ENCODE results near the gene SNX4.

GRCh38 chr3:125460233-125460632, 59.8 kb downstream of the SNX4 start:
- TF ChIP-seq, protein P1, sequence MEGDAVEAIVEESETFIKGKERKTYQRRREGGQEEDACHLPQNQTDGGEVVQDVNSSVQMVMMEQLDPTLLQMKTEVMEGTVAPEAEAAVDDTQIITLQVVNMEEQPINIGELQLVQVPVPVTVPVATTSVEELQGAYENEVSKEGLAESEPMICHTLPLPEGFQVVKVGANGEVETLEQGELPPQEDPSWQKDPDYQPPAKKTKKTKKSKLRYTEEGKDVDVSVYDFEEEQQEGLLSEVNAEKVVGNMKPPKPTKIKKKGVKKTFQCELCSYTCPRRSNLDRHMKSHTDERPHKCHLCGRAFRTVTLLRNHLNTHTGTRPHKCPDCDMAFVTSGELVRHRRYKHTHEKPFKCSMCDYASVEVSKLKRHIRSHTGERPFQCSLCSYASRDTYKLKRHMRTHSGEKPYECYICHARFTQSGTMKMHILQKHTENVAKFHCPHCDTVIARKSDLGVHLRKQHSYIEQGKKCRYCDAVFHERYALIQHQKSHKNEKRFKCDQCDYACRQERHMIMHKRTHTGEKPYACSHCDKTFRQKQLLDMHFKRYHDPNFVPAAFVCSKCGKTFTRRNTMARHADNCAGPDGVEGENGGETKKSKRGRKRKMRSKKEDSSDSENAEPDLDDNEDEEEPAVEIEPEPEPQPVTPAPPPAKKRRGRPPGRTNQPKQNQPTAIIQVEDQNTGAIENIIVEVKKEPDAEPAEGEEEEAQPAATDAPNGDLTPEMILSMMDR (IDR thresholded peaks at IDR 0.05 in 4 of 5, conservative IDR thresholded peaks at IDR 0.05 in 1 of 5) = no peak
- no peak for TF ChIP-seq POLR2A (IDR thresholded peaks at IDR 0.05)

All from gastrocnemius medialis (tissue), 4 donors.